ENCODE results near the gene SPATA7.

SPATA7 gene

GRCh38 chr14:88481794-88482193 is 96.3 kb downstream of the SPATA7 start:
- no peaks in the 10 kb centered on the region for H3K4me1 ChIP-seq (ENCODE audit: control insufficient read depth in 1 of 2, insufficient read depth in 1 of 2, low read depth in 1 of 2, low read length in 1 of 2)
- no peak overlapping the region for H3K4me3 ChIP-seq (ENCODE audit: low read depth in 1 of 2, low read length in 1 of 2)
- no peak for TF ChIP-seq CTCF (IDR thresholded peaks at IDR 0.05)
- no peaks in the 10 kb centered on the region for H3K27me3 ChIP-seq
- no peaks in the 10 kb centered on the region for H3K9me3 ChIP-seq
- no peaks in the 10 kb centered on the region for H3K36me3 ChIP-seq
- no peak overlapping the region for H3K27ac ChIP-seq

GRCh38 chr14:88482524-88482923 is 97.1 kb downstream of the SPATA7 start:
- H3K27me3 ChIP-seq, result no peaks in the 10 kb centered on the region
- H3K36me3 ChIP-seq, result no peaks in the 10 kb centered on the region
- H3K27ac ChIP-seq, result no peak overlapping the region
- no peaks in the 10 kb centered on the region for H3K9me3 ChIP-seq
- no peak for TF ChIP-seq CTCF (IDR thresholded peaks at IDR 0.05)
- H3K4me3 ChIP-seq (ENCODE audit: low read depth in 1 of 2, low read length in 1 of 2), result no peak overlapping the region
- no peaks in the 10 kb centered on the region for H3K4me1 ChIP-seq (ENCODE audit: control insufficient read depth in 1 of 2, insufficient read depth in 1 of 2, low read depth in 1 of 2, low read length in 1 of 2)
